Esophagus squamous epithelium (tissue), 4 donors: Measurements from ENCODE around the gene MAML3.

Experiments
- CTCF ChIP-seq, 6 experiments: fragments of 450-650 bp in 4 of 6; fragments of 200-600 bp in 2 of 6; sonication (generic) in 2 of 6; IDR thresholded peaks; one replicate each; pipeline ENCODE4 v1.5.1; 2016 to 2019; ENCODE audit warnings: antibody characterized with exemption in 6 of 6, mild to moderate bottlenecking in 4 of 6, moderate library complexity in 4 of 6
- POLR2A ChIP-seq, 4 donors: fragments of 450-650 bp; IDR thresholded peaks; one replicate each; pipeline ENCODE4 v1.6.1; 2017; ENCODE audit warnings: antibody characterized with exemption in 4 of 4, mild to moderate bottlenecking in 4 of 4, moderate library complexity in 3 of 4

GRCh38 chr4:139901531-139902320 is 252.3 kb downstream of the MAML3 start:
- TF ChIP-seq CTCF (IDR thresholded peaks at IDR 0.05) (no peak), POLR2A (IDR thresholded peaks at IDR 0.05) (no peak)
